Measurements from ENCODE around the gene TALDO1.
"Not testable (repeated sequence)": the region's sequence is repeated elsewhere in the genome, so short reads cannot be mapped to it uniquely, and the experiment has no call there.

Gene TALDO1

DNA sequence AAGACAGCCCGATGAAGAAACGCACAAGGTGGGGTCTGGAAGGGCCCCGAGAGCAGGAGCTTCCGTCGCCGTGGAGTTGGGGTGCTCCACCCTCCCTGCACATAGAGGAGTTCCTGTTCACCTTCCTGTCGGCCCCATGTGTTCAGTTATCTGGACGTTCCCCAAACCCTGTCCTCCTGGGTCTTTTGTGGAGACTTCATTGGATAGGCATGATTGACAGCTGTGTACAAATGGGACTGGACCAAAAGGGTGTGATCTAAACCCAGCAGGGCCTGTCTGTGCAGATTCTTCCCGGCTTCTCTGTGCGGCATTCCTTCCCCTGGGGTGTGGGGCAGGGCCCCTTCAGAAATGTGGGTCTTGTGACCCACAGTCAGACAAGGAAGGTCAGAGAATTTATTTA lies 9.4 kb upstream of the TALDO1 start:
- not testable (repeated sequence) for DNase-seq

GRCh38 chr11:742156-742546 lies 5.1 kb upstream of the TALDO1 start:
- no peak for DNase-seq

- no peak for DNase-seq
Observed at GRCh38 chr11:742571-743201, 4.6 kb upstream of the TALDO1 start.

GRCh38 chr11:745428-745827 lies 1.8 kb upstream of the TALDO1 start:
- no peak for DNase-seq

DNA sequence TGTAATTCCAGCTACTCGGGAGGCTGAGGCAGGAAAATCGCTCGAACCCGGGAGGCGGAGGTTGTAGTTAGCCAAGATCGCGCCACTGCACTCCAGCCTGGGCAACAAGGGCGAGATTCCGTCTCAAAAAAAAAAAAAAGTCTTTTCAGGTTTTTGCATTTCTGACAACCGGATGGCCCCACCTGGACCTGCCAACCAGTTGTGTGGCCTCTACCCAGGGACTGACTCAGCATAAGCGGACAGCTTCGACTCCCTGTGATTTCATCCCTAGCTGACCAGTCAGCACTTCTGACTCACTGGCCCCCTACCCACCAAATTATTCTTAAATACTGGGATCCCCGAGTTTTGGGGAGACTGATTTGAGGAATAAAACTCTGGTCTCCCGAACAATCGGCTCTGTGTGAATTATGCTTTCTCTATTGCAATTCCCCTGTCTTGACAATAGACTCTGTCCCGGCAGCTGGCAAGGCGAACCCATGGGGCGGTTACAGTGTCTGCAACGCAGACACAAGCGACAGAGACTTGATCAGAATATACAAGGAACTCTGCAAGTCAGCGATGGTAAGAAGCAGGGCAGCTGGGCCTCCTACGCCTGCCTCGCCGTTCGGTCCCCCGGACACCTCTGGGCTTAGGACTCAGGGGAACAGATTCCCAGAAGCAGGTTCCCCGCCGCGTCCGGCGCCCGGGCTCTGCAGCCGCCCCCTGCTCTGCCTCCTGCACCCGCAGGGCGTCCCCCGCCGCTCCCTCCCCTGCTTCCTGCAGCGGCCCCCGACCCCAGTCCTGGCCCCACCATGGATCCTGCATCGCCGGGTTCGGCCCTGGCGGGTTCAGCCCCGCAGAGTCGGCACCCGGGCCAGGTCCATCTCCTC lies 741 bp upstream of the TALDO1 start:
- peak; percentile 59 for DNase-seq

DNA sequence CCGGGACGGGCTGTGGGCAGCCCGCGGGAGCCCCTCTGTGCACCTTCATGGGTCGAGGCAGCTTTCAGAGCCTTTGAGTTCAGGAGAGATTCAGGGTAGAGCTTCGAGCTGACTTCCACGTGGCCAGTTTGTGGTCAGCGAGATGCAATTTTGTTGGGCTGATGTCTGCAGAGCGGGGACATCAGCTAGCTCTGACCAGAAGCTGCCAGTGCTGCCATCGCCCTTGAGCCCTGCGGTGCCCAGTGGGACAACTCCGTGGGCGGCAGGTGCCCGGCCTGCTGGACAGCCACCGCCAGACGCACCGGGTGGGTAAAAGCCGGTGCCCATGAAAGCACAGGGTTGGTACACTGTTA lies 719 bp downstream of the TALDO1 start:
- DNase-seq, result no peak

GRCh38 chr11:749731-750130 lies 2.5 kb downstream of the TALDO1 start:
- no peak for DNase-seq

DNA sequence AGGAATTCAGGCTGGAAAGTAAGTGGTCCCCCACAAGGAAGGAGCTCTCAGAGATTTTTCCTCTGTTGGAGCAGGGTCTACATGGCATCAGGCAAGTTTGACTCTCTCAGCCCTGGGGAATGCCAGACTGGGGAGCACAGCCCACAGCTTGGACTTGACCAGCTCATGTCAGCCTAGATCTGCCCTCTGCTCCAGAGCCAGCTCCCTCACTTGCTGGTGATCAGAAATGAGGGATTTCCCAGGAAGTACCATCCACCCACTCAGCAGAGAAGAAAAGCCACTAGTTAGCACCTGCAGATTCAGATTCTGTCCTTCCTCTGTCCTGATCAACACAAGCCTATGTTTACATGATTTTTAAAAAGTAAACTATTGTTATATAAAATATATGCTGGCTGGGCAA lies 13.0 kb downstream of the TALDO1 start:
- no peak for DNase-seq

GRCh38 chr11:761526-762108 lies 14.4 kb downstream of the TALDO1 start:
- no peak for DNase-seq

GRCh38 chr11:762421-763072 lies 15.3 kb downstream of the TALDO1 start:
- DNase-seq, result no peak

GRCh38 chr11:763073-763463 lies 15.8 kb downstream of the TALDO1 start:
- no peak for DNase-seq

- no peak for DNase-seq
Observed at GRCh38 chr11:763549-764321, 16.5 kb downstream of the TALDO1 start.

DNA sequence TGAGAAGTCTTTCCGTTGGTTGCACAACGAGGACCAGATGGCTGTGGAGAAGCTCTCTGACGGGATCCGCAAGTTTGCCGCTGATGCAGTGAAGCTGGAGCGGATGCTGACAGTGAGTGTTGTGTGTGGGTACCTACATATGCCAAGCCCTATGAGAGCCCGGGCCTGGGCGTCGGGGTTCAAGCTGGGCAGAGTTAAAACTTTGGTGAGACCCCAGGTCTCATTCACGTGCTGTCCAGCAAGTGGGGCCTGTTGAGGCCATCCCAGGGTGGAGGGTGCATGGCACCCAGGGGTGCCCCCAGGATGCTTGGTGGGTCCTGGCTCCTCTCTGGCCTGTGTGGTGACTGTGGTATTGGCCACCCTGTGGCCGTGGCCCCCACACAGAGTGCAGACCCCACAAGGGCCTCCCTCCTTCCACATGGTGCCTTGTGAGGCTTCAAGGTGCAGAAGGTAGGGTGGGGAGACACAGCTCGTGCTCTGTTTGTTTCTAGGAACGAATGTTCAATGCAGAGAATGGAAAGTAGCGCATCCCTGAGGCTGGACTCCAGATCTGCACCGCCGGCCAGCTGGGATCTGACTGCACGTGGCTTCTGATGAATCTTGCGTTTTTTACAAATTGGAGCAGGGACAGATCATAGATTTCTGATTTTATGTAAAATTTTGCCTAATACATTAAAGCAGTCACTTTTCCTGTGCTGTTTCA lies 17.2 kb downstream of the TALDO1 start:
- DNase-seq, result no peak

GRCh38 chr11:765025-765801 lies 17.9 kb downstream of the TALDO1 start:
- no peak for DNase-seq

GRCh38 chr11:765802-766091 lies 18.5 kb downstream of the TALDO1 start:
- DNase-seq, result no peak

- no peak for DNase-seq
Observed at GRCh38 chr11:766106-766935, 19.1 kb downstream of the TALDO1 start.

GRCh38 chr11:766936-767210 lies 19.6 kb downstream of the TALDO1 start:
- DNase-seq, result no peak

DNA sequence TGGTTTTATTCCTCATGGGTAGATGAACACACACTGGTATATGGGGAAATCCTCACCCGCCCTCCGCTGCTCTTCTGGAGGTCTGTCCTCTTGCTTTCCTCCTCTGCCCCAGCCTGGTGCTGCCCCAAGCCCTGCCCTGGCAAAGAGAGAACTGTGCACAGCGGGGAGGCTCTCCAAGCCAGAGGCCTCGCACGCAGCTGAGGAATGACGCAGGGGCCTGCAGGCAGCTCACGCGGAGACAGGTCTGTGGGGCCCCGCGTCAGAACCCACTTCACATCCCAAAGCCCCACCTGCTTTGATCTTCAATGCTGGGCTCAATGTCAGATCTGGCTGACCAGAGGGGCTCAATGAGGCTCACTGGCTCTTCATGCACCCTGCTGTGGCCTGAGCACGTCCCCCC lies 20.0 kb downstream of the TALDO1 start:
- DNase-seq, result no peak

DNA sequence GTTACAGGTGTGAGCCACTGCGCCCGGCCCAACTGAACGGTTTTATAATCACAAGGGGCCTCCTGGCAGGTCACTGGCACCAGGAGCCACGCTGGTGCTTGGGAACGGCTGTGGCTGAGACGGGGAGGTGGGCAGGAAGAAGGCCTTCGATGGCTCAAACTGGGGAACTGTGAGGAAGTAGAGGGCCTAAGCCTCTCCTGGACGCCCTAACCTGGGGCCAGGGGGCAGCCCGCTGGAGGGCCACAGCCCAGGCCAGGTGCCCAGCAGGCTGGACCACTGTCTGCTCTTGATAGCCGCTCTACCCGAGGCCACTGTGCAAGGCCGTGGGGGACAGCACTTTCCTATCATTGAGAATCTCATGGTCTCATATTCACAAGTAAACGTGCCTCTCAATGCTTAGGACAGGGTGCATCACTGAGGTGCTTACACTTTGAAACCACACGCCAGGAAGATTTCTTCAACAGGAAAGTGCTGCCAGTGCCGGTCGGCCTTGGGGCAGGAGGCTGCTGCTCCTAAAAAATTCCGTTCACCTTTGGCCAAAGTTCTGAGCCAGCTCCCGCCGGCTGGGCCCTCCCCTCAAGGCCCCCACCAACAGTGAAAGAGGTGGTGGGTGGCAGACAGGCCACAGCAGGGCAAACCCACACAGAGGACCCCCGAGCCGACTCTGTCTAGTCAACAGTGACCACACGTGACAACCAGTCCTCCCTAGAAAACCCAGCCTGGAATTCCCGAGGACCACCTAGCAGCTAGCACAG lies 22.8 kb downstream of the TALDO1 start:
- no peak for DNase-seq

All from NCI-H1092 treated with DMSO at 0.1 percent for 48 hours (cell line).